Left lung (tissue), 10 donors: ENCODE results near the gene TTLL5. TPM values are rescaled to one million over a fixed set of nuclear protein-coding genes. Genes with fewer than 3 reads are reported as not detected.

Experiments used
- ATAC-seq: fragments of 200-7000 bp; cut with Tn5 transposase; one replicate; pipeline ENCODE4 v1.9.1; 2020; ENCODE audit warnings: moderate library complexity
- DNase-seq, 4 donors: peaks; one replicate each; pipeline ENCODE4 v3.0.0-alpha.2; 2013 to 2020
- H3K27ac ChIP-seq, 2 donors: fragments of 200-600 bp; sonication (generic) in 1 of 2; one replicate each; pipeline versions ENCODE4 v1.5.0 to v1.8.0; 2020 to 2021
- H3K27me3 ChIP-seq, 2 donors: fragments of 200-600 bp; sonication (generic) in 1 of 2; one replicate each; pipeline versions ENCODE4 v1.5.0 to v1.8.0; 2020 to 2021
- H3K36me3 ChIP-seq, 2 donors: fragments of 200-600 bp; sonication (generic) in 1 of 2; one replicate each; pipeline versions ENCODE4 v1.5.0 to v1.8.0; 2020 to 2021
- H3K4me1 ChIP-seq, 2 donors: fragments of 200-600 bp; one replicate each; pipeline ENCODE4 v1.8.0; 2021
- H3K4me3 ChIP-seq, 2 donors: fragments of 200-600 bp; sonication (generic) in 1 of 2; one replicate each; pipeline versions ENCODE4 v1.5.0 to v1.8.0; 2020 to 2021; ENCODE audit warnings: mild to moderate bottlenecking in 1 of 2
- H3K9me3 ChIP-seq, 2 donors: fragments of 200-600 bp; sonication (generic) in 1 of 2; one replicate each; pipeline versions ENCODE4 v1.5.0 to v1.8.0; 2020 to 2021
- intact Hi-C, 2 donors: fragments of 100-400 bp; cut with DNase I; formaldehyde crosslinking; loops; one replicate each; pipeline versions ENCODE4 v1.11.2 to v1.14.2; 2022
- polyA plus RNA-seq, 6 donors: library from polyadenylated mRNA; unstranded; fragments of 120-200 nt; gene quantifications; one replicate each; pipeline ENCODE4 v1.2.1, GENCODE V29; 2013; ENCODE audit not compliant: insufficient read length in 6 of 6
- total RNA-seq, 2 donors: library from RNA; stranded (reverse); fragmentation: NEBNext Ultra II Directional; extraction: Animal tissue kit (Norgen Biotek cat#: 25700); gene quantifications; one replicate each; pipeline ENCODE4 v1.2.1, GENCODE V29; 2021
- TF ChIP-seq, protein P1 (sequence below), 2 donors: fragments of 200-600 bp; sonication (generic) in 1 of 2; IDR thresholded peaks; one replicate each; pipeline versions ENCODE4 v1.5.0 to v1.8.0; 2021; ENCODE audit warnings: antibody characterized with exemption in 2 of 2
- donor health status: DM: no; HTN: yes; CAD: no.
- donor health status: DM: no; HTN: no; CAD: no.

TTLL5 gene
- total and polyA plus RNA-seq, 8 donors, result 30.8 to 46.7 (median 42.1) TPM

DNA sequence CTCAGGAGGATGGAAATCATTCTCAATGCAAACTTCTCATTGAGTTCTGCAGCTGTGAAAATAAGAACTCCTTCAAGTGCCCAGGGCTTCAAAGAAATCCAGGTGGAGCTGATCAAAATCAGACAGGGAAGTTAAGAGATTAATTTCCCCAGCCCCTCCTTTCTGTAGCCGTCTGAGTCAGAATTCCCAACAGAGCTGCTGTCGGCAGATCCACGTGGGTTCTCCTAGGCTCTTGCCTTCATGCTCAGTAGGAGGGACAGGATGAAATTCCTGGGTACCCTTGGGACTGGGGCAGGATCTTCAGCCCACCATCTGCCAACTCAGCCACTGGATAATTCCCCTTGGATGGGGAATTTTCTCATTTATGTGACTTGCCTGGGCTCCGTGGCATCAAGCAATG is 307.4 kb downstream of the TTLL5 start:
- intact Hi-C loops, result no loop called here
- no peak overlapping the region for H3K27ac ChIP-seq
- H3K27me3 ChIP-seq, result no peaks in the 10 kb centered on the region
- H3K9me3 ChIP-seq, result no peaks in the 10 kb centered on the region
- no peak overlapping the region for H3K4me3 ChIP-seq
- TF ChIP-seq, protein P1, sequence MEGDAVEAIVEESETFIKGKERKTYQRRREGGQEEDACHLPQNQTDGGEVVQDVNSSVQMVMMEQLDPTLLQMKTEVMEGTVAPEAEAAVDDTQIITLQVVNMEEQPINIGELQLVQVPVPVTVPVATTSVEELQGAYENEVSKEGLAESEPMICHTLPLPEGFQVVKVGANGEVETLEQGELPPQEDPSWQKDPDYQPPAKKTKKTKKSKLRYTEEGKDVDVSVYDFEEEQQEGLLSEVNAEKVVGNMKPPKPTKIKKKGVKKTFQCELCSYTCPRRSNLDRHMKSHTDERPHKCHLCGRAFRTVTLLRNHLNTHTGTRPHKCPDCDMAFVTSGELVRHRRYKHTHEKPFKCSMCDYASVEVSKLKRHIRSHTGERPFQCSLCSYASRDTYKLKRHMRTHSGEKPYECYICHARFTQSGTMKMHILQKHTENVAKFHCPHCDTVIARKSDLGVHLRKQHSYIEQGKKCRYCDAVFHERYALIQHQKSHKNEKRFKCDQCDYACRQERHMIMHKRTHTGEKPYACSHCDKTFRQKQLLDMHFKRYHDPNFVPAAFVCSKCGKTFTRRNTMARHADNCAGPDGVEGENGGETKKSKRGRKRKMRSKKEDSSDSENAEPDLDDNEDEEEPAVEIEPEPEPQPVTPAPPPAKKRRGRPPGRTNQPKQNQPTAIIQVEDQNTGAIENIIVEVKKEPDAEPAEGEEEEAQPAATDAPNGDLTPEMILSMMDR (IDR thresholded peaks at IDR 0.05), result no peak
- ATAC-seq, result no peak
- no peaks in the 10 kb centered on the region for H3K4me1 ChIP-seq
- peaks cover 0 to 22% of the 10 kb centered on the region in 2 donors for H3K36me3 ChIP-seq
- DNase-seq, result no peak

DNA sequence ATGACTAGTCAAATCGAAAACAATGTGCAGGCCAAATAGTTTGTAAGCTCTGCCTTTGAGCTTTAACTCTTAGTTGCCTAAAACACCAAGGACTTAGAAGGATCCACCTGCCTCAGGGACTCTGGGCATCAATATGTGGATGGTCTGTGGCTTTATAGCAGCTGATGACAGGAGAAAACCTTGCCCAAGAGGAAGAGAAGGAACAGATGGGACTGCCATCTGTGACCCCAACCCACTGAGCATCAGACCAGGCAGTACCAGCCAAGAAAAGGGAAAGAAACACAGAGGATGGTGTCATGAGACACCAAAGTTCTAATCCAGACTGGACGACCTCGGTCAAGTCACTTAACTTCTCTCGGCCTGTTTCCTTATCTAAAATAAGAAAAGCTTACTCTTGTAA is 308.1 kb downstream of the TTLL5 start:
- H3K36me3 ChIP-seq, result peaks cover 0 to 16% of the 10 kb centered on the region in 2 donors
- H3K4me1 ChIP-seq, result no peaks in the 10 kb centered on the region
- no peaks in the 10 kb centered on the region for H3K27me3 ChIP-seq
- TF ChIP-seq, protein P1 (IDR thresholded peaks at IDR 0.05), result no peak
- H3K27ac ChIP-seq, result no peak overlapping the region
- no peak for DNase-seq
- ATAC-seq, result no peak
- no peak overlapping the region for H3K4me3 ChIP-seq
- intact Hi-C loops, result no loop called here
- no peaks in the 10 kb centered on the region for H3K9me3 ChIP-seq

DNA sequence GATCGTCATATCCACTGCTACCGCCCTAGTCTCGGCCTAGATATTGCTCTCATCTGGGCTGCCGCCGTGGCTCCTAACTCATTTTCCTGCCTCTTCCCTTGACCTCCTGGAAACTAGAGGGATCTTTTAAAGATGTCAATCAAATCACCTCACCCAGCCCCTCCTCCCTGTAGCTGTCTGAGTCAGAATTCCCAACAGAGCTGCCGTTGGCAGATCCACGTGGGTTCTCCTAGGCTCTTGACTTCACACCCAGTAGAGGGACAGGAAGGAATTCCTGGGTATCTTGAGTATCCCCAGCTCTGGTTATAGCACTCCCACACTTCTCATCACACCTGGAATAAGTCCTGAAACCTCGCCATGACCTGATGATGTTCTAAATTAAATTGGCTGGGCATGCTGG is 308.8 kb downstream of the TTLL5 start:
- H3K27me3 ChIP-seq, result no peaks in the 10 kb centered on the region
- H3K36me3 ChIP-seq, result peaks cover 0 to 15% of the 10 kb centered on the region in 2 donors
- no peaks in the 10 kb centered on the region for H3K4me1 ChIP-seq
- TF ChIP-seq, protein P1 (IDR thresholded peaks at IDR 0.05), result no peak
- no peak for DNase-seq
- H3K27ac ChIP-seq, result no peak overlapping the region
- no peaks in the 10 kb centered on the region for H3K9me3 ChIP-seq
- intact Hi-C loops, result no loop called here
- no peak for ATAC-seq
- no peak overlapping the region for H3K4me3 ChIP-seq

DNA sequence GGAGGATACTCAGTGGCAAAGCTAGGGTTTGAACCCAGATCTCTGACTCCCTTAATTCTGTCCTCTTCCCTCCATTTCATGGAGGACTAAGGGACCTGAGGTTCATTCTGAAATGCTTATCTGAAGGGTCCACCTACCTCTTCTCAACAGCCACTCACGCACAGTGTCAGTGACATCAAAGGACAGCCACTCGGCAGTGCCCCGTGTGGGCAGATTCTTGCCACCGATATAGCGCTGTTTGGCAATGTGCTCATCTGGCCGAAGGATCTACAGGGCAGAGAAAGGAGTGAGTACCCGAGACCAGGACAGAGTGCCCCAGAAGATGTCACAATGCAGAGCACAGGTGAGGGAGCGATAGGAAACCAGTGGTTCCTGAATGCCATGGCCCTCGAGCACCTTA is 309.9 kb downstream of the TTLL5 start:
- intact Hi-C loops, result no loop called here
- no peak for ATAC-seq

DNA sequence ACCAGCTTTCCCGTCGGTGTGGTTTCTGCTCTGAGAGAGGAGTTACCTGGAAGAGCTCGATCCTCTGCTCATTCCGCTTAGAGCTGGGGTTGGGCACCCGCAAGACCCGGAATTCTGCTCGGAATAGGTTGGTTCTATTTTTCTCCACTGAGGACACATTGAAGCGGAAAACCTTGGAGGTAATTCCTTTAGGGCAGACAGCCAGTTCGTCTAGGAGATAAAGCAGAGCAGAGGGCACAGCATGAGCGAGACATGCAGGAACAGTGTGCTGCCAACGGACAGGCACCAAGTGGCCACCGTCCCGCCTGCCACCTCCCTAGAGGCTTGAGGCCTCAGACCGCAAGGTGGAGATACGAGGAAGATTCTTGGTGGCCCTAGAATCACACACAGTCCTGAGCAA is 310.5 kb downstream of the TTLL5 start:
- TF ChIP-seq, protein P1 (IDR thresholded peaks at IDR 0.05), result no peak
- intact Hi-C loops, result no loop called here
- Histone ChIP-seq H3K36me3 (peaks cover 0 to 8% of the 10 kb centered on the region in 2 donors), H3K27ac (no peak overlapping the region), H3K4me3 (no peak overlapping the region), H3K4me1 (no peaks in the 10 kb centered on the region), H3K27me3 (no peaks in the 10 kb centered on the region), H3K9me3 (no peaks in the 10 kb centered on the region)
- DNase-seq, result no peak
- ATAC-seq, result no peak

More for the DNA sequence above, 309.9 kb downstream of the TTLL5 start:
- TF ChIP-seq, protein P1 (IDR thresholded peaks at IDR 0.05), result no peak
- no peak for DNase-seq
- Histone ChIP-seq H3K4me3 (no peak overlapping the region), H3K36me3 (peaks cover 0 to 8% of the 10 kb centered on the region in 2 donors), H3K27ac (no peak overlapping the region), H3K4me1 (no peaks in the 10 kb centered on the region), H3K9me3 (no peaks in the 10 kb centered on the region), H3K27me3 (no peaks in the 10 kb centered on the region)
